CD4-positive, alpha-beta T cell treated with Interleukin-10 for 1 hour (primary cell): Measurements from ENCODE around the gene ITGA11.

Source experiments
- DNase-seq: peaks from one replicate; pipeline ENCODE4 v3.0.0-alpha.2; 2020

Gene ITGA11

DNA sequence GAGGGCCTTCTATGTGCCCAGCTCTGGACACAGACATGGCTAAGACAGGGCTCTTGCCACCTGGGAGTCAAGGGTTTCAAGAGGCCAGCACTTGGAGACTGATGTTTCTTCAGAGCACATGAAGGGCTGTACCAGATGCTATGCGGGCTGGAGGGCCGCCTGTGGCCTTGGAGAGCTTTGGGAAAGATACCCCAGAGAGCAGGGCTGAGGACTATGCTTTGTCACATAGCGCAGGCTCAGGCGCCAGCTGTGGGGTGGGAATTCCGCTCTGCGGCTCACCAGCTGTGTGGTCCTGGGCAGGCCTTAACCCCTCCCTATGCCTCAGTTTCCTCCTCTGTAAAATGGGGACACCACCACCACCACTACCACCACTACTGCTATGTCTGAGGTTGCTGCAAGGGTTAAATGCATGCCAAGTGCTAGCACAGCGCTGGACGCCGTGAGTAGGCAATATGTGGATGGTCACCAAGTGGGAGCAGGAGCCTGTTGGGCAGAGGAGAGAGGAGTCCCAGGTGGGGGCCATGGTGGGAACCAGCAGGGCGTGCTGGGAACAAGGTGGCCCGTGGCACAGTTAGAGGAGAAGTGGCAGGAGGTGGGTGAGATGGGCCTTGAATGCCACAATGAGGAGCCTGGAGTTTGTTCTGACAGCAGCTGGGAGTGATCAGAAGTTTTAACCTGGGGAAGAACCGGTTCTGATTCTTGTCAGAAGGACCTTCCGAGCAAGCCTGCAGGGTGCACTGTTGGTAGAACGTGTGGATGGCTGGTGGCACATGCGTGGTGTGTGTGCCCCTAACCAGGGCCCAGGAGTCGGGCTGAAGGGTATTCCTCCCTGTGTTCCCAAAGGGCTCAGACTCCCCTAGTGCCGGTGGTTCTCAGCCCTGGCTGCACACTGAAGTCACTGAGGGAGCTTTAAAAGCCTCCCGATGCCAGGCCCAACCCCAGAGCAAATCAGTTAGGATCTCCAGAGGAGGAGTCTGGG lies 112.7 kb downstream of the ITGA11 start:
- no peak for DNase-seq

- no peak for DNase-seq
Measured at GRCh38 chr15:68318008-68318835, 113.7 kb downstream of the ITGA11 start.

DNA sequence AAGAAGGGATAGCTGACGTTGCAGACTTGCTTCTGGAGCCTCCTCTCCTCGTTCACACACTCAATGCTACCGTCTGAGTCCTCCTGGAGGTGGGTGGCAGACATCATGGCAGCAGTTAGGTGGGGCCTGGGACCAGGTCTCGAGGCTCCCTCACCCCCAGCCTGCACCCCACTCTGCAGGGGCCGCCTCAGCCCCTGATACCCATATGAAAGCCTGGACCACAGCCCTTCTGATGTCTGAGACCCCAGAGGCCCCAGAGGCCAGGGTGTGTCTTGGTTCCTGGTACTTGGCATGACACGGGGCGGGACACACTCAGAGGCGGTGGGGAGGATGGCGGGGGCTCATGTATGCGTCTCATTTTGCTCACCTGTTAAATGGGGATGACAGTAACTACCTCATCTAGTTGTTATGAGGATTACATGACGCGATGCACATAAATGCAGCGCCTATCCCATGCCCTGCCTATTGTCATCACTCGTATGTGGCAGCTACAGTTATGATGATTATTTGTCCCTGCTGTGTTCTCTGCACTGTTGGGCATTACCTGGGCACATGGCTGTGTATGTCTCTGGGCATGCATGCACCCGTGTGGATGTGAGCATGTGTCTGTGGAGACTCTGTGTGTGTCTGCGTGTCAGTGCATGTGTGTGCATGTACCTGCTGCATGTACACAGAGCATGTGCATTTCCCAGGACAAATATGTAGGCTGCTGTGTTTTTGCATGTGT lies 114.5 kb downstream of the ITGA11 start:
- no peak for DNase-seq

DNA sequence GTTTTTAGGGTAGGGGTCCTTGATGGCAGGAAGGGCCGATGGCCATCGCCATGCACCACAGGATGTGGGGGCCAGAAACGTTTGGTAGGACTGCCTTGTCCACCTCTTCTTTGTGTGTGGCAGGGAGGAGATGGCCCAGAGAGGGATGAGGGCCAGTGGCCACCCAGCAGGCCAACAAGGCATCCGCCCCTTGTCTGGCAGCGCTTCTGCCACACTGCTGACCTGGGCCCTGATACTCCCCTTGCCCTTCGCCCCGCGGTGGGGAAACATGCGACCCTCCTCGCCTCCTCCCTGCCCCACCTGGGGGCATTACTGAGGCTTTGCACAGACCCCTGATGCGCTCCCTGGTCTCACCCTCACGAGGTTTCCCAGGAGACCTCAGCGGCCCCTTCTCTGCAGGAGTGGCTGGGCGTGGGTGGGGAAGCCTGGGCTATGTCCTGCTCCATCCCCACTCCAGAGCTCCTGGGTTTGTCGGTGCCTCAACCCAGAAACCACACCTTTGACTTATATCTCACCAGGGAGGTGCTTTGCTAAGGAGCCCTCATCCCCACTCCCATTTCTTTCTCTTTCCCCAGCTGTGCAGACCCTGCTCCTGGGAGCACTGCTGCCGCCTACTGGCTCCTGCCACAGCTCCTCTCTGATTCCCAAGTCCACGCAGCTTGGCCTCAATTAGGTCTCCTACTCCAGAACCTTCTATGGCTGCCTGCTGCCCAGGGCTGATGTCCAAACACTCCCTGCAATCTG lies 115.7 kb downstream of the ITGA11 start:
- DNase-seq: no peak

DNA sequence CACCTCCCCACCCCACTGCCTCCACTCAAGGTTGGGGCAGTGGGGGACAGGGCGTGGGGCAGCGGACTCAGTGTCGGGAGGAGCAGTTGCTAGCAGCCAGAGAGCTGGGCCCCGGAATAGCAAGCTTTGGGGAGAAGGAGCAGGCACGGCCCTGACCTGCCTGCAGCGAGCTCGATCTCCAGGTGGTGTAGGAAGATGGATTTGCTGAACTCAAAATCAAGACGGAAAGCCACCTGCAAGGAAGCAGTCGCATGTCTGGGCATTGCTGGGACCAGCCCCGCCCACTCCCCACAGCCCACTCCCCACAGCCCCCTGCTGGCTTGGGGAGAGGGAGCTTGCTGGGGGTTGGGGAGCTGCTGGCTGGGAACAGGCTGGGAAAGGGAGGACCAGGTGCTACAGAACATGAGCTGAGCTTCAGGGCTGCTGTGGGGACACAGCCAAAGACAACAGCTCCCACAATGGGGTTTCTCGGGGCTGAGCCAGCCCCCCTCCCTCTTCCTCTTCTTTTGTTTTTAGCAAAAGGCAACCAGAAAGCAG lies 116.4 kb downstream of the ITGA11 start:
- DNase-seq: no peak

GRCh38 chr15:68315035-68315434 lies 116.9 kb downstream of the ITGA11 start:
- DNase-seq: no peak

- no peak for DNase-seq
Measured at GRCh38 chr15:68314563-68314962, 117.4 kb downstream of the ITGA11 start.

GRCh38 chr15:68313501-68314410 lies 118.2 kb downstream of the ITGA11 start:
- no peak for DNase-seq

- DNase-seq: no peak
Measured at GRCh38 chr15:68312701-68313204, 119.2 kb downstream of the ITGA11 start.

DNA sequence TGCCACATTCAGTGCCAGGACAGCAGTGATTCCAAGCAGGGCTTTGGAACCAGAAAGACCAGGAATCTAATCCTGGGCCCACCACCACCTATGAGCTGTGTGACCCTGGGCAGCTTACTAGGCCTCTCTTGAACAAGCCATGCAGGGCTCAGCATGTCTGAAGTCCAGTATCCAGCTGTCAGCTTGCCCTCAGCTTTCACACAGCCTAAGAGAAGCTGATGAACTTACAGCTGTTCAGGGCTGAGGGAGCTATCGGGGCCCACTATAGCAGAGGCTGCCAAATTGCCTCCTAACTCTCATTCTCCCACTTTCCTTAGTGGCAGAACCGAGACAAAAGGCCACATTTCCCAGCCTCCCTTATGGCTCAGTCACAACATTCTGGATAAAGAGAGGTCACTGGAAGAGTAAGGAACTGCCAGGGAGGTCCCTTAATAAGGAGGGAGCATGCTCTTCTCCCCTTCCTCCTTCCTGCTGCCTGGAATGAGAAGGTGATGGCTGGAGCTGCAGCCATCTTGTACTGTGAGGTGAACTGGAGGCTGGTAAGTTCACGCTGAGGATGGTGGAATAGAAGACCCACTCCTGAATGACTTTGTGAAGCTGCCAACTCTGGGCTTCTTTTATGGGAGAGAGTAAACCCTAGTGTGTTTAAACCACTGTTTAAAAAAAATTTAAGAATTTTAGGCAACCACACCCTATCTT lies 120.0 kb downstream of the ITGA11 start:
- no peak for DNase-seq

DNA sequence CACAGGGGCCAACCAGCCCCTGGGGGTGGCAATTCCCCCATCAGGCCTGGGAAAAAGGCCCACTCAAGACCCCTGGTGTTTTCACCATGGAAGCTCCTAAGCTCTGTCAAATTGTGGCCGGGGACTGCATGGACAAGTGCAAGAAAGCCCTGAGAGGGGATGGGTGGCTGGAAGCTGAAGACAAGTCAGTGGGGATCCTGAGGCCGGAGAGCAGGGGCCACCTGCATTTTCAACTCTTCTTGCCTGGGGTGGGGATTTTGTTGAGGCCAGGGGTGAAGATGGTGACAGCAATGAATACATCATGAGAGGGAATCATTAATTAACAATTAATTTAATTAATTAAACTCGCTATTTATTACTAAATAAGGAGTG lies 120.5 kb downstream of the ITGA11 start:
- DNase-seq: no peak

DNA sequence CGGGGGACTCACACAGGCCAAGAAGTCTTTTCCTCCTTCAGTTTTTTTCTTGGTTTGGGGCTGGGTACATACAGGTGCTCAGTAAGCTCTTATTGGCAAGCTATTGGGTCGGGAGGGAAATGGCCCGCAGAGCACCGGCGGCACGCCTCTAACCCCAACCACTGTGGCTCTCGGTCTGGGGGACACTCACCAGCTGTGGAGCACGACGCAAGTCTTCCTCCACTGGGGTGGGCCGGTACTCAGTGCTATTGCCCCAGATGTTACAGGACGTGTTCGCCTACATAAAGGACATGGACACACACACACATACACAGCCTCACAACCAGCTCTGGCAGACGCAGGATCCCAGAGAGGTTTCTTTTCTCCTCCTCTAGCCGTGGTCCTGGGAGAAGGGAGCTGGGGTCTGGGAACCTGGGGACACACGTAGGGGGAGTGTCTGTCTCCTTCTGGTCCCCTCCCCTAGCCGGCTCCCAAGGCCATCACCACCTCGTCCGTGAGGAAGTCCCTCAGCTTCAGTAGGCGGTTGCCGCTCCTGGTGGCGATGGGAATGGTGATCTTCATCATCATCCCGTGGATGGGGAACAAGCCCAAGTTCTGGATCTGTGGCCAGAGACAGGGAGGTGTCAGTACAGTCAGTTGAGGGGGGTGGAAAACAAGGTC lies 121.0 kb downstream of the ITGA11 start:
- DNase-seq: no peak

- no peak for DNase-seq
Measured at GRCh38 chr15:68310178-68310803, 121.7 kb downstream of the ITGA11 start.

- no peak for DNase-seq
Measured at GRCh38 chr15:68309024-68309423, 122.9 kb downstream of the ITGA11 start.

GRCh38 chr15:68307131-68307928 lies 124.6 kb downstream of the ITGA11 start:
- no peak for DNase-seq

GRCh38 chr15:68305420-68305871 lies 126.5 kb downstream of the ITGA11 start:
- no peak for DNase-seq

GRCh38 chr15:68304589-68305337 lies 127.2 kb downstream of the ITGA11 start:
- DNase-seq: no peak
